K562 (cell line): ENCODE data around the gene OR5L1.

Source experiments
- BCL6 ChIP-seq: fragments of 250-450 bp; sonication (Bioruptor Pico); IDR thresholded peaks from 2 replicates; pipeline ENCODE4 v1.4.0; 2020
- CBFB ChIP-seq: sonication (generic); formaldehyde crosslinking; IDR thresholded peaks from 2 replicates; pipeline ENCODE4 v1.4.0; 2020; ENCODE audit warnings: mild to moderate bottlenecking, missing genetic modification reagents
- ELF4 ChIP-seq: fragments of 450-650 bp; formaldehyde crosslinking; IDR thresholded peaks from 2 replicates; pipeline ENCODE4 v1.4.0; 2022; ENCODE audit warnings: missing genetic modification characterization
- ESRRA ChIP-seq: fragments of 450-650 bp; IDR thresholded peaks from 2 replicates; pipeline ENCODE4 v1.6.1; 2014; ENCODE audit warnings: low read depth, mild to moderate bottlenecking, moderate library complexity, borderline replicate concordance
- POLR2G ChIP-seq: fragments of 200-400 bp; formaldehyde crosslinking; IDR thresholded peaks from 2 replicates; pipeline ENCODE4 v1.6.1; 2017; ENCODE audit warnings: low read depth, mild to moderate bottlenecking, antibody characterized with exemption, low read length, moderate library complexity
- RFX5 ChIP-seq: IDR thresholded peaks from 2 replicates; pipeline ENCODE4 v1.6.1; 2011; ENCODE audit warnings: low read depth, mild to moderate bottlenecking, improper control_type of control experiment, low read length
- TEAD4 ChIP-seq, 2 experiments: sonication (generic) in 1 of 2; formaldehyde crosslinking in 1 of 2; IDR thresholded peaks; 2 replicates each; pipeline versions ENCODE4 v1.6.1 to v1.8.0; 2012 to 2022; ENCODE audit warnings: borderline replicate concordance in 1 of 2, inconsistent platforms in 1 of 2, low read length in 1 of 2, mild to moderate bottlenecking in 1 of 2, missing genetic modification reagents in 1 of 2
- TF ChIP-seq, protein P1 (sequence below): fragments of 250-450 bp; sonication (Bioruptor Pico); IDR thresholded peaks from 2 replicates; pipeline ENCODE4 v1.4.0; 2020; ENCODE audit warnings: mild to moderate bottlenecking, moderate library complexity

DNA sequence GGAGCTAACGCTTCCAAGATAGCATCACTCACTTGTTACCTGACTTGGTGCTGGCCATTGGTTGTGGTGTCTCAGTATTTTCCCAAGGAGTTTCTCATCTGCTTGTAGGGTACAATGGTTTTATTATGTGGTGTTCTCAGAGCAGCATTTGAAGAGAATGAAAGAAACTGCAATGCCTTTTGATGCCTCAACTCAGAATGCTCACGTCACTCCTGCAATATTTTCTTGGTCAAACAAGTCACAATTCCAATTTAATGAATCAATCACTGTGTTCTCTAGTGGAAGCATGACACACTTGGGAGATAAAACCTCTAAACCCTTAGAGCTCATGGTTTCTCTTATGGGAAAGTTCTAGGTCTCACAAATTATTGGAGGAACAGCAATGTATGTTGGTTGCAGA is 17.8 kb upstream of the OR5L1 start:
- TF ChIP-seq, protein P1, sequence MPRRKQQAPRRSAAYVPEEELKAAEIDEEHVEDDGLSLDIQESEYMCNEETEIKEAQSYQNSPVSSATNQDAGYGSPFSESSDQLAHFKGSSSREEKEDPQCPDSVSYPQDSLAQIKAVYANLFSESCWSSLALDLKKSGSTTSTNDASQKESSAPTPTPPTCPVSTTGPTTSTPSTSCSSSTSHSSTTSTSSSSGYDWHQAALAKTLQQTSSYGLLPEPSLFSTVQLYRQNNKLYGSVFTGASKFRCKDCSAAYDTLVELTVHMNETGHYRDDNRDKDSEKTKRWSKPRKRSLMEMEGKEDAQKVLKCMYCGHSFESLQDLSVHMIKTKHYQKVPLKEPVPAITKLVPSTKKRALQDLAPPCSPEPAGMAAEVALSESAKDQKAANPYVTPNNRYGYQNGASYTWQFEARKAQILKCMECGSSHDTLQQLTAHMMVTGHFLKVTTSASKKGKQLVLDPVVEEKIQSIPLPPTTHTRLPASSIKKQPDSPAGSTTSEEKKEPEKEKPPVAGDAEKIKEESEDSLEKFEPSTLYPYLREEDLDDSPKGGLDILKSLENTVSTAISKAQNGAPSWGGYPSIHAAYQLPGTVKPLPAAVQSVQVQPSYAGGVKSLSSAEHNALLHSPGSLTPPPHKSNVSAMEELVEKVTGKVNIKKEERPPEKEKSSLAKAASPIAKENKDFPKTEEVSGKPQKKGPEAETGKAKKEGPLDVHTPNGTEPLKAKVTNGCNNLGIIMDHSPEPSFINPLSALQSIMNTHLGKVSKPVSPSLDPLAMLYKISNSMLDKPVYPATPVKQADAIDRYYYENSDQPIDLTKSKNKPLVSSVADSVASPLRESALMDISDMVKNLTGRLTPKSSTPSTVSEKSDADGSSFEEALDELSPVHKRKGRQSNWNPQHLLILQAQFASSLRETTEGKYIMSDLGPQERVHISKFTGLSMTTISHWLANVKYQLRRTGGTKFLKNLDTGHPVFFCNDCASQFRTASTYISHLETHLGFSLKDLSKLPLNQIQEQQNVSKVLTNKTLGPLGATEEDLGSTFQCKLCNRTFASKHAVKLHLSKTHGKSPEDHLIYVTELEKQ = no peak
- TF ChIP-seq TEAD4 (IDR thresholded peaks at IDR 0.05; ENCODE audit: low read length) (no peak), TEAD4 (CRISPR knock-in tag; IDR thresholded peaks at IDR 0.05; ENCODE audit: borderline replicate concordance) (no peak), RFX5 (no peak), CBFB (CRISPR knock-in tag) (no peak), BCL6 (no peak), POLR2G (no peak), ESRRA (no peak), ELF4 (no peak)
